Measurements from ENCODE around the gene CFH.
"Not testable (repeated sequence)": the region's sequence is repeated elsewhere in the genome, so short reads cannot be mapped to it uniquely, and the experiment has no call there.

CFH gene

DNA sequence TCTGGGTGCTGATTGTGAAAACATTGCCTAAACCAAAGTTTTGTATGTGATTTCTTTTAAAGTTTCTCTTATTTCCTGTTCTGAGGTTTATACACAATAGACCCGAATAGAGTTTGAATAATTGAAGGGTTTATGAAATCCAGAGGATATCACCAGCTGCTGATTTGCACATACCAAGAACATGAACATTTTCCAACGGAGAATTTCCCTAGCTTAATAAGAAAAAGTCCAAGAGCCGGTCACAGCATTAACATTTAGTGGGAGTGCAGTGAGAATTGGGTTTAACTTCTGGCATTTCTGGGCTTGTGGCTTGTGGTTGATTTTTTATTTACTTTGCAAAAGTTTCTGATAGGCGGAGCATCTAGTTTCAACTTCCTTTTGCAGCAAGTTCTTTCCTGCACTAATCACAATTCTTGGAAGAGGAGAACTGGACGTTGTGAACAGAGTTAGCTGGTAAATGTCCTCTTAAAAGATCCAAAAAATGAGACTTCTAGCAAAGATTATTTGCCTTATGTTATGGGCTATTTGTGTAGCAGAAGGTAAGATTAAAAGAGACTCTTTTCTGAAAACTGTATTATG lies at the start of gene CFH:
CFH (plus strand) TSS at position 407 of the 579 bp plus-strand sequence; CDS start at position 482, 75 bp downstream.
- DNase-seq = peak; percentile 29 to 34

DNA sequence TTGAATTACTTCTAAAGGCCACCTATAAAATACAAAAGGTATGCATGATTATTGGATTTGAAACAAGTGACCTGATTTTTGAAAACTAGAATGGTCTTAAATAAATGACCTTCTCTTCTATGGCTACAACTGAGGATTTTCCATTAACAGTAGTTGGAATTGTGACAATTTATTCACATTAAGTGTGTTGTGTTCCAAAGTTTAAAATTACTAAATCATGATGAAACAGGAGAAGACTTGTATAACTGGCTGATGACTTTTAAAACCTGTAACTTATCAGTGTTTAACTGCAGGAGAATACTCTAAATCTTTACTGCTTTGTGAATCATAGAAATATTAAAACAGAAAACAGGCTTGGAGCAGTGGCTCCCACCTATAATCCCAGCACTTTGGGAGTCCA lies 48.2 kb upstream of the CFH start:
- DNase-seq = no peak

DNA sequence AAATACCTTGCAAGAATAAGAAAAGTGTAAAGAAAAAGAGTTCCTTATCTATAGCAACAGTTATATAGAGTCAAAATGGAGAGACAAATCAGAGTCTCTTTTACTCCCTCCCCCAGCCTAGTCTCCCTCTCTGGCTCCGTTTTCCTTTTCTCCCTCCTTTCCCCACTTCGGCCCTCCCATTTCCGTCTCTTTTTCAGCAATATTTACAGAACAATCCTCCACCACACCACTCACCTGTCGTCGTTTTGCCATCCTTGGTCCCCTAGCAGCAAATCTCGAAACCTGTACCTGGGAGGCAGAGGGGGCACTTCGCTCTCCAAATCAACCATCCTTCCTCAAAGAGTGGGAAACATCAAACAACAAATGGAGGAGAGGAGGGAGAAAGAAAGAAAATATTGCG lies 43.9 kb upstream of the CFH start:
- DNase-seq = no peak

DNA sequence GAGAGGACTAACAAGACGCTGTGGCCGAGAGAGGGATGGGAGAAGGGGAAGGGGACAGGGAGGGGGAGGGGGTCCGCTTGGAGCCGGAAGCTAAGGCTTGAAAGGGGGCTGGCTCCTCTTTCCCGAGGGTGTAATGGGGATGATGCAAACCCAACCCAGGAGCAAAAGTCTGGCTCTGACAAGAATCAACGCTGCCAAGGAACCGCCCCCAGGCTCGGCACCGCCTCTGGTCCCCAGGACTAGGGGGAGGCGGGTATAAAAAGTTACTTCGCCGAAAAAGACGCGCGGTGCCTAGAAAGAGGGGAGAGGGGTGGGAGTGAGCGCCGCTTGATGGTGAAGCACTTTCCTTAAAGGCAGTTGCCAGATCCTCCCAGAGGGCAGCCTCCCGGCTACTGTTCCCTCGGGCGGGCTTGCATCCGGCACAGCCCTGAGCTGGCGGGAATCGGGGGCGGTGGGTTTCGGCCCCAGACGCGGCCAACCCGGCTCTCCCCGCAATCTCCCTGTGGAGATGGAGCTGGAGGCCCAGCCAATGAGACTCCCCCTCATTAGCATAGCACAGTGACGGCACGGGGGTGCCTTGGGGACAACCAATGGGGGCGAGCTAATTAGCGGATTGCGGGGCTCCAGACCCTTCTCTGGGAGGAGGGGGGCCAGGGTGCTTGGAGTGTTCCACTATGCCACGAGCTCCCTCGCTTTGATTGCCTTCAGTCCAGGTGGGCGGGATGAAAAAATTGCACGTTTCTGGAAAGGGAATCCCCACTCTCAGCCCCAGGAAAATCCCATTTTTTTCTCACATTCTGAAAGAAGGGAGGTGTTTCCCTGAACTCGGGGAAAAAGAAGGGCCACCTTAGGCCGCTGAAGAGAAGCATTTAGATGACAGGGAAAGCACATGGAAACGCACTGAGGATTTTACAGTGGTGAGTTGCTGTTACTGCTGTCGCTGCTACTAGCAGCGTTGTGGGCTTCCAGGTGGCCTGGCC lies 43.2 kb upstream of the CFH start, which contains the start of gene KCNT2:
KCNT2 (minus strand) TSS at position 51 of the 980 bp plus-strand sequence. CDS start 131 bp downstream, outside the sequence.
- DNase-seq = no peak

DNA sequence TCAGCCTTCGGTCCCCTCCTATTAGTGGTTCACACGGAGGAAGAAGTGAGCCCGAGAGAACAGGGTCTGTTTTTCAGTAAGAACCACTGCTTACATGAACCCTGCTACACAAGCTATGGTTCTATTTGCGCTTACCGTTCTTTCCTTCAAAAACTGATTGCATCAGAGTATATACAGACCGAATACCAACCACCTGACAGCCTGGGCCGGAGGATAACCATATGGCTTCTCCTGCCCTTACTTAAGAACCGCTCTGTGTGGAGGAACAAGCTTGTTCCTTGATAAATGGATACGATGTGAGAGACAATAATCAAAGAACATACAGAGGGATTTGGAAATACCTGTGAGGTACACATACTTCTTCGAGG lies 42.5 kb upstream of the CFH start:
- no peak for DNase-seq

DNA sequence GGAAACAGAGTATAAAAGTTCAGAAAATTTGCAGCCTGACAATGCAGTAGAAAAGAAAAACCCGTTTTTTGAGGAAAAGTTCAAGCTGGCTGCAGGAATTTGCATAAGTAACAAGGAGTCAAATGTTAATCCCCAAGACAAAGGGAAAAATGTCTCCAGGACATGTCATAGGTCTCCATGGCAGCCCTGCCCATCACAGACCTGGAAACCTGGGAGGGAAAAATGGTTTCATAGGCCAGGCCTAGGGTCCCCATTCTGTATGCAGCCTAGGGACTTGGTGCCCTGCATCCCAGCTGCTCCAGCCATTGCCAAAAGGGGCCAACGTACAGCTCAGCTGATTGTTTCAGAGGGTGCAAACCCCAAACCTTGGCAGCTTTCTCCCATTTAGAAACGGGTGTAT lies 40.0 kb upstream of the CFH start:
- DNase-seq = no peak

DNA sequence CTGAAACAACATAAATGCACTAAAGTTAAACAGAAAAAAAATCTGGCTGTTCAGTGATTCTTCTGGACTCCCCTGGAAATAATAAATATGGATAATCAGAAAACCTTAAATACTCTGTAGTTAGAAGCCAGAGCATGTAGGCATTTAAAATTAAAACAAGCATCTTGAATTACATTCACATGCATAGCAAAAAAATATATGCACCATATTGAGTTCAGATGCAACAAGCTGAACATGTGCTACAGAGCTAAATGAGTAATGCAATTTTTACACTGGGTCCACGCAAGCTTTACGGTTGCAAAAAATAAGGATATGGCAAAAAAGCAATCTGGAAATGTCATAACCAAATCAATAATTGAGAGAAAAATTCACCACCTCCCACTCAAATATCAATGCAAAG lies 32.1 kb upstream of the CFH start:
- DNase-seq = no peak

DNA sequence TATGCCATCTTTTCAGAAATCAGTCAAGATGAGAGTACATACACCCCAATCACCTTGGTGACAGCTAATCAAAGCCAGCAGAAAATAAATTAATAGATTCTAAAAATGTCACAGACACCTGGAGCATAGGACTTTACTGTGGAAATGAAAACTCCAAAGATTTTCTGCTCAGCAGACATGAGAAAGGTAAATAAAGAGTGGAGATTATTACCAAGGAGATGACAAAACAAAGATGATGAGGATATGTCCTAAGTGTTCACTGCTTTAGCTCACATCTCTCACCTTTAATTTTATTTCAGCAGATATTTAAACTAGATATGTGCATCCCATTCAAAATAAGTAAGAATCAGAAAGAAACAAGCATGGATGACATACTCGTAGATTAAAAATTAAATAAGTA lies 28.8 kb upstream of the CFH start:
- DNase-seq = no peak

DNA sequence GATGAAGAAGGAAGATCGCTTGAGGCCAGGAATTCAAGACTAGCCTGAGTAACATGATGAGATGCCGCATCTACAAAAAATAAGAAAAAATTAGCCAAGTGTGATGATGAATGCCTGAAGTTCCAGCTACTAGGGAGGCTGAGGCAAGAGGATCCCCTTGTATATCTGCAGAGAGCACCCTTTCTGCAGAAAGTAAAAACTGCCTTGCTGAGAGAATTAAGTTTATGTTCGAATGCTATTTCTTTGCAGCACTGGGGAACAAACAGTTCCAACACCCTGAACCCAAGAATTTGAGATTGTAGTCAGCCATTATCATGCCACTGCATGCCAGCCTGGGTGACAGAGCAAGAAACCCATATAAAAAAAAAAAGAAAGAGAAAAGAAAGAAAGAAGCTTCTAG lies 23.0 kb upstream of the CFH start:
- no peak for DNase-seq

DNA sequence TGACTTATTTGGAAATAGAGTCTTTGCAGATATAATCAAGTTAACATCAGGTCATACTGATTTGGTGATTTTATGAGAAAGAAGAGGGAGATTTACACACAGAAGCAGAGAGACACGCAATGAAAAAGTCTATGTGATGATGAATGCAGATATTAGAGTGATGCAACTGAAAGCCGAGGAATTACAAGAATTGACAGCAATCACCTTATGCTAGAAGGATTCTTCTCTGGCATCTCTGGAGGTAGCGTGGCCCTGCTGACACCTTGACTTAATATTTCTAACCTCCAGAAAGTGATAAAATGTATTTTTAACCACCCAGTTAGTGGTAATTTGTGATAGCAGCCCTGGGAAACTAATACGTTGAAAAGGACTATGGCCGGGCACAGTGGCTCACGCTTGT lies 14.2 kb upstream of the CFH start:
- DNase-seq = no peak

DNA sequence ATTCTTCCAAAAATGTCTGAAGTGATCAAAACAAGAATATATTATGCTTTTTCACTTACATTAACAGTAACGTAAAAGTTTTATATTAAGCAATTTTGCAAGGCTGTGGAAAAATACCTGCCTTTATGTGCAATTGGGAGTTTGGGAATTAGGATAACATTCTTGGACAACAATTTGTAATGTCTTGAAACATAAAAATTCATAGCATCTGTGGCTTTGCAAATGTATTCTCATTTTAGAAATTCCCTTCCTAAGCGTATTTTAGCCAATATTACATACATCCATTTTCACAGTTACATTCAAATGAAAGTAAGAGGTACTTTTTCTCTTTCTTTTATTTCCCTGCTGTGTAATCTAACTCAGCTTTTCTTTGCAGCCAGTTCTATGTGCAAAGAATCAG lies 13.4 kb upstream of the CFH start:
- no peak for DNase-seq

DNA sequence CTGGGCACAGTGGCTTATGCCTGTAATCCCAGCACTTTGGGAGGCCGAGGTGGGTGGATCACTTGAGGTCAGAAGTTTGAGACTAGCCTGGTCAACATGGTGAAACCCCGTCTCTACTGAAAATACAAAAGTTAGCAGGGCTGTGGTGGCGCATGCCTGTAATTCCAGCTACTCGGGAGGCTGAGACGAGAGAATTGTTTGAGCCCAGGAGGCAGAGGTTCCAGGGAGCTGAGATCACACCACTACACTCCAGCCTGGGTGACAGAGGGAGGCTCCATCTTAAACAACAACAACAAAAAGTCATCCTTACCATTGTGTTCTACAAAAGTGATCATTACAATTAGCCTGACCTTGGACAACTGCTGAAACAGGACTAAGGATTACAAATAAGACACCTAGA lies 12.6 kb upstream of the CFH start:
- DNase-seq = not testable (repeated sequence)

DNA sequence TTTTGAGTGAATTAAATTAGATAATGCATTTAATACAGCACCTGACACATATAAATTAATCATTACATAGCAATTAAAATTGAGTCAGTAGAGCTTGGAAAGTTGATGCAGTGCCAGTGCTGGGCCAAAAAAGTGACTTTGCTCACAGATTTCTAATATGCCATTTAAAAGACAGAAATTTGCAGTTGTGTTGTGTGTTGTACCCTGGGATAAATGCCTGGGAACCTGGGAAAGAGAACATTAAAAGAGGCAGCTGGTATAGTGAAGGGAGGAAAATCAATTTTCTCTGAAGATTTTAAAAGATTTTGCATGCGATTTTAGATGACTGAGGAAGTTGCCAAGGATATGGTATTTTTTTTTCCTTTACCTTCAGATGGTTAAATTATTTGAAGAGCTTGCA lies 10.9 kb upstream of the CFH start:
- DNase-seq = no peak

DNA sequence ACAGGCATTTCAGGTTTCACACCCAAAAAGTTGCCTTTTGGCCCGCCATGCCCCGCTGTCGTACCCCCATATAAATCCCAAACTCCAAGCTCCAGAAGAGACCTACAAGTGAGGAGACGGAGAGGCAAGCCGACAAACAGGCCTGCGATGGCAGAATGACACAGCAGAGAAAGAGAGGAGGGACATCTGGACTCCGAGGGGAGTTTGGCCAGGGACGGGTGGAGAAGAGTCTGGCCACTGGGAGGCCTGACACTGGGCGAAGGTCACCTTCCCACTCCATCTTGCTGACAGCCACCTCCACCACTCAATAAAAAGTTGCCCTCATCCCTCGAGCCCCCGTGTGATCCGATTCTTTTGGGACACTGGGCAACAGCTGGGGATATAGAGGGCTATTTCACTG lies 1.9 kb upstream of the CFH start:
- no peak for DNase-seq

DNA sequence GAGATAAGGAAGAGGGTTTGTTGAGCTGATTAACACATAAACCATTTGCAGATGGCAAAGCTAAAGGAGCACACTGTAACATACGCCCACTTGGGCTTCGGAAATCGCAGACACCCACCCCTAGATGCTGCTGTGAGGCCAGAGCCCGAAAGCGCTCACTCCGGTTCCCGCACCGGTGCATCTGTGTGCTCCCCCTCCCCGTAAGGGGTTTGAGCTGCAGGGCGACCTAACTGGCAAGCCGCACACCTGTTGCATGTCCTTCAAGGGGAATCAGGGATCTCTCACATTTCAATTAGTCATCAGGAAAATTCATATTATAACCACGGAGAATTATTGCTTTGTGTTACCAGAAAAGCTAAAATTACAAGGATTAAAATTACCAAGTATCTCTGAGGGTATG lies 1.4 kb upstream of the CFH start:
- no peak for DNase-seq

DNA sequence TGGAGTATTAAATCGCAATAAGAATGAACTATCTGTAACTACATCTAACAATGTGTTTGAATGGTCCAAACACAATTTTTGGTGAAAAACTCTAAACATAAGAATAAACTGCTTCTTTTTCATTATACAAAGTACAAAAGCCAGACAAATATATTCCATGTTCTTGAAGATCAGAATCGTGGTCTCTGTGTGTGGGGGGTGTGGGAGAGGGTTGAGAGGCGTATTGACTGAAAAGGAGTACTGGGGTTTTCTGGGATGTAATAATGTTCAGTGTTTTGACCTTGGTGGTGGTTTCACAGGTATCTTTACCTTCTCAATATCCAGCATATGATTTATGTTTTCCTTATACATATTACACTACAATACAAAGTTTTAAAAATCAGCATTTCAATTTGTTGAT lies 764 bp upstream of the CFH start:
- DNase-seq = no peak

DNA sequence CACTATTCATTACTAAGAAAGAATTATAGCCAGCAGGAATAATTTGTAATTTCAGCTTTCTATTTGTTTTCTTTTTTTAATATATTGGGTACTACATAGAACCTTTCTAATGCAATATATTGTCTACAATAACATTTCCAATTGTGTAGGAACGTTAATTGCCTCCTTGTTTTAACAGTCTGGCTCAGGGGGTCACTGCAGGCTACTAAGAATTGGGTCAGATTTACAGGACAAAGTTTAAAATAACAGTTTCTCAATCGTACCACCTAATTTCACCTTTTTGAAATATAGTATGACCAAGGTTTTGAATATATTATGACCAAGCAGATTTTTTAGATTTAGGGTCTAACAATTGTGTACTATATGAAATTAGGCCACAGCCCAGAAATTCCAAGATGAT lies 2.4 kb downstream of the CFH start:
- no peak for DNase-seq

DNA sequence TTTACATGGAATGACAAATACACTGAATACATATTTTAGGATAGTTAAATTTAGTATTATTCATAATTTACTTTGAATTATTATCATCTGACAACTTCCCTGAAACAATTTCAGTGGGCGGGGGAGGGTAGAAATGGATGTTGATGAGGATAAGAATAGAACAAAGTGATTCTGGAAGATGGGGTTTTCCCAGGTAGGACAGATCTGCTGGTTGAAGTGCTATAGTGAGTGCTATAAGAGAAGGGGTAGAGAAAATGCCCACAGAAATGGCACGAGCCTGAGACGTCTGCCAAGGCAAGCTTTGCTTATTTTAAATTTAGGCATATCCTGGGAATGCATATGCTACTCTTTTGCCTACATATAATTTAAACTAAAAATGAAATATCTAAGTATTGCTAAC lies 3.2 kb downstream of the CFH start:
- no peak for DNase-seq

DNA sequence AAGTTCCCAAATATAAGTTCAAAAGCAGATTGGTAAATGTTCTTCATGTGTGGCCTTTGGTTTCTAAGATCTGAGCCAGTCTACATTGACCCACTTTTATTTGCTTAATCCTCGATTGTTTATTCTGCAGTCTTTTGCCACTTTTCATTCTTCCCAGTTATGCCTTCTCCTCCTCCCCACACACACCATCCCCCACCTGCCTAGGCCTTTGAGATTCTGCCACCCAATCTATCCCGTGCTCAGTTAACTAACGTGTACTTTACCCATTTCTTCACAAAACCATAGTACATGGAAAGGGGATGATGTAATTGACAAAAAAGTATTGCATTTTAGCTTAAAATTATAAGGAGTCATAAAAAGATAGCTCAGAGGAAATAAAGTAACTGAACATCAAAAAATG lies 3.7 kb downstream of the CFH start:
- no peak for DNase-seq

DNA sequence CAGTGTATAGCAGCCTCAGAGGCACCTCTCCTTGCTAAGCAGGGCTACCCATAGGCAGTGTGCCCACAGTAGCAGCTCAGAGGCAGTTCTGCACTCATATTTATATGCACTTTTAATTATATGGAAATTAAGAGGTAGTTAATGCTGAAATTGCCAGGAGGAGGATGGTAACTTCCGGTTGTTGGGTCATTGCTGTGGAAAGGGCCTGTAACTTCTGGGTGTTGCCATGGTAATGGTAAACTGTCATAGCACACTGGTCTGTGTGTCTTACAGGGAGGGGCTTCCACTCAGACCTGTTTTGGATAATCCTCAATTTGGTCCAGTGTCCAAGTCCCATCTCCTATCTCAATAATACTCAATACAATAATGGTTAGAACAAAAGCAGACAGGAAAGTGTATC lies 7.6 kb downstream of the CFH start:
- no peak for DNase-seq

DNA sequence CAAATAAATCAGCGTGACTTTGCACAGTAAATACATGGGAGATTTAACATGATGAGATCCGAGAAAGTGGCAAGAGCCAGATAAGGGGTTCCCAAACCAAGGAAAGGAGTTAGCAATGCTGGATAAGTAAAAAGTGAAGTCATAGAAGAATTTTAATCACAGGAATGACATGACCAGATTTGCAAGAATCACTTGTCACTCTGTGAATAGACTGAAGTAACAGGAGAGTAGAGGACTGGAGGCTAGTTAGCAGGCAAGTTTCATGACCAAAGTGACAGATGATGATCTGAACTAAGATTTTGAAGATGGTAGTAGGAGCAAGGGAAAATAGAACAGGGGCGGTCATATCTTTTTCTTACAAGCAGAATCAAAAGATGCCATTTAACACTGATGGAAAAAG lies 8.4 kb downstream of the CFH start:
- no peak for DNase-seq

DNA sequence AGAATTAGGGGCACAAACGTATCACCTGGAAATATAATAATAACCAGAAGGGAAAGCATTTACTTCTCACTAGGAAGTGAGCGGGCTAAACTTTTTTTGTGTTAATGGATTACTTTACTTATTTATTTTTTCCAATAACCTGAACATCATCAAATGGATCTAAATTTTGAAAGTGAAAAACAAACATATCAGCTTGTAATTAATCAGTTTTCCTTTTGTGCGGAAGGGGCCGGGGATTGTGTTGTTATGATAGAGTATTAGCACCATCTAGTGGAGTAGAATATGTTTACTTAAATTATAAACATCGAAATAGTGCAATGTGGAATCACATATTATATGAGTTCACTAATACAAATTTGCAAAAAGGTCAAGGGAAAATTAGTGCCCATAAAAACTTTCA lies 9.0 kb downstream of the CFH start:
- DNase-seq = peak; percentile 15 to 37

DNA sequence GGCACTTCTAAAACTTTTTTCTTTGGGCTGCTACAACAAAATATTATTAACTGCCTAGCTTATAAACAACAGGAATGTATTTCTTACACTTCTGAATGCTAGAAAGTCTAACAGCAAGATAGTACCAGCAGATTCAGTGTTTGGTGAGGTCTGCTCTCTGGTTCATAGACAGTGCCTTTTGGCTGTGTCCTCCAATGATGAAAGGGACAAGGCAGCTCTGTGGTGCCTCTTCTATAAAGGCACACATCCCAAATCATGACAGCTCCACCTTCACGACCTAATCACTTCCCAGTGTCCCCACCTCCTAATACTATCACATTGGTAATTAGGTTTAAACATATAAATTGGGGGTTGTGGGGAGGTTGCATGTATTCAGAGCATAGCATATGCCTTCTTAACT lies 9.5 kb downstream of the CFH start:
- DNase-seq = no peak

DNA sequence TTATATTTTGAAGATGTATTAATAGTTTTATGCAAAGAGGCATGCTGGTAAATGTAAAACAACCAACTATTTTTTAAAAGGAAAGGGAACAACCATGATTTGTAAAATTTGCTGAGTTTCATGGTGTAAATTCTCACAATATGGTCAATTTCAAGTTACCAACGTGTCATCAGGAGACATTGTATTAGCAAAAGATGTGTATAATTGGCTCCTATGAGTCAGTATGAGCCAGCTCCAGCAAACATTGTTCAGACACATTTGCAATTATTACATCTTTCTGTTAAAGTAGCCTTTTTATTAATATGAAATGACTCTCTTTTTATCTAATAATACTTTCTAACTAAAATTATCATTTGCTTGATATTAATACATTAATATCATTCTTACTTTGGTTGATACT lies 15.3 kb downstream of the CFH start:
- DNase-seq = no peak

DNA sequence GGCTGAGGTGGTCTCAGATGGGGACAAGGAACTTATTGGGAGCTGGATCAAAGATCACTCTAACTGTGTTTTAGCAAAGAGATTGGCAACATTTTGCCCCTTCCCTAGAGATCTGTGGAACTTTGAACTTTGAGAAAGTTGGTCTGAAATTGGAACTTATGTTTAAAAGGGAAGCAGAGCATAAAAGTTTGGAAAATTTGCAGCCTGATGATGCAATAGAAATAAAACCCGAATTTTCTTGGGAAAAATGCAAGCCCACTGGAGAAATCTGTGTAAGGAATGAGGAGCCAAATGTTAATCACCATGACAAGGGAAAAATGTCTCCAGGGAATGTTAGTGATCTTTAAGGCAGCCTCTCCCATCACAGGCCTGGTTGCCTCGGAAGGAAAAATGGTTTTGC lies 17.2 kb downstream of the CFH start:
- DNase-seq = no peak
